Osteoblast (primary cell): ENCODE results near the gene TIMM8B. TPM values are rescaled to one million over a fixed set of nuclear protein-coding genes. Genes with fewer than 3 reads are reported as not detected.

ENCODE experiments used
- DNase-seq: peaks from one replicate; pipeline ENCODE4 v3.0.0; 2011; ENCODE audit warnings: low spot score, mixed read lengths; ENCODE audit not compliant: insufficient read length; ENCODE audit errors: missing footprints
- H2AFZ ChIP-seq: 2 replicates; pipeline ENCODE4 v1.6.0; 2011; ENCODE audit warnings: mild to moderate bottlenecking, low read length
- H3K27ac ChIP-seq: 2 replicates; pipeline ENCODE4 v1.5.1; 2011; ENCODE audit warnings: mild to moderate bottlenecking, low read depth, low read length, moderate library complexity
- H3K27me3 ChIP-seq: 2 replicates; pipeline ENCODE4 v1.6.0; 2012; ENCODE audit warnings: mild to moderate bottlenecking, control low read depth, inconsistent platforms, low read length, moderate library complexity; ENCODE audit not compliant: insufficient read depth
- H3K36me3 ChIP-seq: 2 replicates; pipeline ENCODE4 v1.5.1; 2011; ENCODE audit warnings: mild to moderate bottlenecking, low read length, control low read depth, moderate library complexity; ENCODE audit not compliant: insufficient read depth
- H3K4me1 ChIP-seq: 2 replicates; pipeline ENCODE4 v1.5.1; 2011; ENCODE audit warnings: mild to moderate bottlenecking, low read length, control low read depth, moderate library complexity; ENCODE audit not compliant: insufficient read depth
- H3K4me2 ChIP-seq: 2 replicates; pipeline ENCODE4 v1.6.0; 2011; ENCODE audit warnings: mild to moderate bottlenecking, low read length; ENCODE audit not compliant: insufficient read depth
- H3K4me3 ChIP-seq: fragments of 200-600 bp; sonication (generic); 3 replicates; pipeline ENCODE4 v1.5.1; 2012; ENCODE audit warnings: mild to moderate bottlenecking, low read length, inconsistent platforms; ENCODE audit not compliant: insufficient read depth
- H3K79me2 ChIP-seq: 2 replicates; pipeline ENCODE4 v1.6.0; 2012; ENCODE audit warnings: mild to moderate bottlenecking, low read length, control low read depth, inconsistent platforms; ENCODE audit not compliant: insufficient read depth
- H3K9me3 ChIP-seq: 2 replicates; pipeline ENCODE4 v1.5.1; 2011; ENCODE audit warnings: low read depth, low read length, control low read depth
- H4K20me1 ChIP-seq: 2 replicates; pipeline ENCODE4 v1.6.0; 2012; ENCODE audit warnings: mild to moderate bottlenecking, low read length, control low read depth; ENCODE audit not compliant: insufficient read depth
- small RNA-seq: library from RNA; depleted of rRNA; stranded (forward); fragments of <200 nt; gene quantifications from one replicate; pipeline ENCODE3, GENCODE V24; 2012
- total RNA-seq: library from RNA; depleted of rRNA; stranded (reverse); fragments of >200 nt; gene quantifications from 2 replicates; pipeline ENCODE4 v1.2.3, GENCODE V29; 2012
- TF ChIP-seq, protein P1 (sequence below): IDR thresholded peaks from 2 replicates; pipeline ENCODE4 v1.5.1; 2011; ENCODE audit warnings: mild to moderate bottlenecking, low read depth, low read length, moderate library complexity; ENCODE audit errors: extremely low read depth

Gene TIMM8B
- total RNA-seq, 1 donor = 39.8 TPM

DNA sequence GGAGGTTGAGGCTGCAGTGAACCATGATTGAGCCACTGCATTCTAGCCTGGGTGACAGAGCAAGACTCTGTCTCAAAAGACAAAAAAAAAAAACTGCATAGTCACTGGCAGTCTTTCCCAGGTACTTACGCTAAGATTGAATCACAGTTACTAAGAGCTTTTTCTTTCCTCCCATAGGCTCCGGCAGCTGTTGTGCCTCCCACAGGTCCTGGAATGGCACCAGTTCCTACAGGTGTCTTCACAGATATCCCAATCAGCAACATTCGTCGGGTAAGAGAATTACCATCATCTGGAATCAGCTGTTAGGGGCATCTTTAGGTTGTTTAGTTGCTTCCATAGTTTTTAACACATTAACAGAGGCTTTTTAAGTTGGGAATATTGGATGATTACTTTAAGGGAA is 41.6 kb downstream of the TIMM8B start:
- Histone ChIP-seq H3K4me3 (no peak overlapping the region), H4K20me1 (peaks cover 3% of the 10 kb centered on the region), H3K27ac (no peak overlapping the region), H3K79me2 (peaks cover 12% of the 10 kb centered on the region), H3K27me3 (no peaks in the 10 kb centered on the region), H3K4me1 (peaks cover 22% of the 10 kb centered on the region), H3K9me3 (no peaks in the 10 kb centered on the region), H3K36me3 (peaks cover 23% of the 10 kb centered on the region), H2AFZ (no peak overlapping the region), H3K4me2 (no peak overlapping the region)
- no peak for DNase-seq
- TF ChIP-seq, protein P1, sequence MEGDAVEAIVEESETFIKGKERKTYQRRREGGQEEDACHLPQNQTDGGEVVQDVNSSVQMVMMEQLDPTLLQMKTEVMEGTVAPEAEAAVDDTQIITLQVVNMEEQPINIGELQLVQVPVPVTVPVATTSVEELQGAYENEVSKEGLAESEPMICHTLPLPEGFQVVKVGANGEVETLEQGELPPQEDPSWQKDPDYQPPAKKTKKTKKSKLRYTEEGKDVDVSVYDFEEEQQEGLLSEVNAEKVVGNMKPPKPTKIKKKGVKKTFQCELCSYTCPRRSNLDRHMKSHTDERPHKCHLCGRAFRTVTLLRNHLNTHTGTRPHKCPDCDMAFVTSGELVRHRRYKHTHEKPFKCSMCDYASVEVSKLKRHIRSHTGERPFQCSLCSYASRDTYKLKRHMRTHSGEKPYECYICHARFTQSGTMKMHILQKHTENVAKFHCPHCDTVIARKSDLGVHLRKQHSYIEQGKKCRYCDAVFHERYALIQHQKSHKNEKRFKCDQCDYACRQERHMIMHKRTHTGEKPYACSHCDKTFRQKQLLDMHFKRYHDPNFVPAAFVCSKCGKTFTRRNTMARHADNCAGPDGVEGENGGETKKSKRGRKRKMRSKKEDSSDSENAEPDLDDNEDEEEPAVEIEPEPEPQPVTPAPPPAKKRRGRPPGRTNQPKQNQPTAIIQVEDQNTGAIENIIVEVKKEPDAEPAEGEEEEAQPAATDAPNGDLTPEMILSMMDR = no peak

DNA sequence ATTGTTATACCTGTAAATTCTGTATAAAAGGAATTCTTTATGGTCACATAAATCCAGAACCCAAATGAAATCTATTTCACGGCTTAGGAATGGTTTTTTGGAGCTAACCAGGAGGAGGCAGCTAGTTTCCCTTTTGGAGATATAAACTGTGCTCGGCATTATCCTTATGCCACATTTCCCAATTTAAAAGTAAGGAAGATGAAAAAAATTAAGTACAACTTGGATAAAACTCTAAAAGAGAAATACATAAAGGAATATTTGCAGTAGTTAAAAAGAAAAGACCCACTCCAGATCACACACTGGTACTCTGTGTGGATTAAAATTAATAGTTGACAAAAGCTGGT is 43.6 kb downstream of the TIMM8B start:
- Histone ChIP-seq H3K4me1 (peaks cover 14% of the 10 kb centered on the region), H2AFZ (no peak overlapping the region), H3K36me3 (peaks cover 35% of the 10 kb centered on the region), H3K27me3 (no peaks in the 10 kb centered on the region), H3K79me2 (peaks cover 3% of the 10 kb centered on the region), H3K4me2 (peak overlapping the region; percentile 28), H3K4me3 (no peak overlapping the region), H3K9me3 (no peaks in the 10 kb centered on the region), H4K20me1 (peaks cover 3% of the 10 kb centered on the region), H3K27ac (peak overlapping the region; percentile 52)
- TF ChIP-seq, protein P1 = no peak
- no peak for DNase-seq

DNA sequence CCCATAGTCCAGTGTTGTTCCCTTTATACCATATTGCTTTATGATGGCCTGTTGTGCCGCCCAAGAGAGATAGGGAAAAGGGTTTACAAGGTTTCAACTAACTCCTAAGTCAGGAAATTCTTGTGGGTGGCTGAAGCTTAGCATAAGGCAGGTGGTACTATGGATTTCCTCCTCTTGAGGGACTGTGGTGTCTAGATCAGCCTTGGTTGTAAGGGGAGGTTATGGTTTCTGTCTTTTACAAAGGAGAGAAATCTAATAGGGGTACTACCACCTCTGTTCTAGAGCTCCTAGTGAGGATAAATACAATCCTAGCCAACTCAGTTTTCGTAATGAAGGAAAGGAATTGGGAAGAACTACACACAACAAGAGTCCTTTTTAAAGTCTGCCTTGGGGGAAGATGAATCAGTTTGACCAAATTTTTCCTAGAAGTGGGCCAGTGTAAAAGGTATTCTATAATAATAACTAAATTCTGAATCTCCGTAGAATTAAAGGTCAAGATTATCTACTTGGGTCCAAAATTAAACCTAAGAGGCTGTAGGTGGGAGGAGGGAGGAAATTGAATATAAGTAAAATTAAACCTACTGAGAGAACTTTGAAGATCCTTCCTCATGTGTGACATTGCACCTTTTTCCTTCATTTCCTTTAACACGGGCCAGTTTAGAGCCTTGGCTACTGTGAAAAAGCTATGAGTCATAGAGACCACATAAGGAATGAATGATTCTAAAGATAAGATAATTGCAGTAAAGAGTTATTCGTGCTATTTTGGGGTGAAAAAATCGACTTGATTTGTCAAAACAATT is 44.2 kb downstream of the TIMM8B start:
- peaks cover 14% of the 10 kb centered on the region for H3K4me1 ChIP-seq
- no peaks in the 10 kb centered on the region for H3K27me3 ChIP-seq
- peak overlapping the region; percentile 52 for H3K27ac ChIP-seq
- peaks cover 41% of the 10 kb centered on the region for H3K36me3 ChIP-seq
- TF ChIP-seq, protein P1 = no peak
- H3K4me2 ChIP-seq = peak overlapping the region; percentile 28
- peaks cover 3% of the 10 kb centered on the region for H3K79me2 ChIP-seq
- peaks cover 3% of the 10 kb centered on the region for H4K20me1 ChIP-seq
- no peak overlapping the region for H3K4me3 ChIP-seq
- no peaks in the 10 kb centered on the region for H3K9me3 ChIP-seq
- DNase-seq = no peak
- H2AFZ ChIP-seq = no peak overlapping the region

DNA sequence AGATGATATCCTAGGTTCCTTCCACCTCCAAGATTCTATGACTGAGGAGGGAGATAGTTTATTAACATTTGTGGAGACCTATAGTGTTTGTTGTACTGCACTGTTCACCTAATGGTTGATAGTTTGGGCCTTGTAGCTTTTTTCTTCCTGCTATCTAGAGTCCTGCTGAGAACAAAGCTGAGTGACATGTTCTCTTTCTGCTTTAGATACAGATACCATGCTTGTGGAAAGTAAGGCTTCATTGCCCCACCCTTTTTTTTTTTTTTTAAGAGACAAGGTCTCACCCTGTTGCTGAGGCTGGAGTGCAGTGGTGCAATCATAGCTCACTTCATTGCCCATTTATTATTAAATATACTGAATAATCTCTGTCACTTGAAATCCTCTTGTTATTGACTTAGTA is 49.0 kb downstream of the TIMM8B start:
- H2AFZ ChIP-seq = no peak overlapping the region
- no peaks in the 10 kb centered on the region for H3K79me2 ChIP-seq
- H4K20me1 ChIP-seq = peaks cover 3% of the 10 kb centered on the region
- DNase-seq = no peak
- no peak overlapping the region for H3K27ac ChIP-seq
- no peak overlapping the region for H3K4me2 ChIP-seq
- H3K9me3 ChIP-seq = no peaks in the 10 kb centered on the region
- H3K36me3 ChIP-seq = peaks cover 50% of the 10 kb centered on the region
- H3K27me3 ChIP-seq = no peaks in the 10 kb centered on the region
- H3K4me1 ChIP-seq = peaks cover 7% of the 10 kb centered on the region
- TF ChIP-seq, protein P1 = no peak
- H3K4me3 ChIP-seq = no peak overlapping the region

Small RNA genes lying within 50 kb of the gene (small RNA-seq; reads per million reads assigned to genes)
- gene AP000907.3 = not detected

Other genes with a start within 250 kb of the TIMM8B start
- gene ALG9, start 215.2 kb downstream of the TIMM8B start, total RNA-seq = 35.8 and 36.8 TPM in 2 replicates
- 1.4 and 1.5 TPM in 2 replicates for gene FDXACB1, start 207.6 kb downstream of the TIMM8B start, total RNA-seq
- 8.3 and 10.9 TPM in 2 replicates for gene CFAP68, start 207.2 kb downstream of the TIMM8B start, total RNA-seq
- 54.3 and 55.4 TPM in 2 replicates for gene CRYAB, start 175.0 kb downstream of the TIMM8B start, total RNA-seq
- gene HSPB2, start 174.0 kb downstream of the TIMM8B start, total RNA-seq = 2.1 and 2.2 TPM in 2 replicates
- gene C11orf52, start 167.8 kb downstream of the TIMM8B start, total RNA-seq = 1.2 and 1.4 TPM in 2 replicates
- gene DIXDC1, start 149.4 kb downstream of the TIMM8B start, total RNA-seq = 27.4 and 28.6 TPM in 2 replicates
- 35.7 and 36.6 TPM in 2 replicates for gene DLAT, start 61.3 kb downstream of the TIMM8B start, total RNA-seq
- 2.7 and 2.9 TPM in 2 replicates for gene PIH1D2, start 12.7 kb downstream of the TIMM8B start, total RNA-seq
- gene NKAPD1, start 12.5 kb downstream of the TIMM8B start, total RNA-seq = 33.9 and 37.6 TPM in 2 replicates
- 100 and 119 TPM in 2 replicates for gene SDHD, start 117 bp upstream of the TIMM8B start, total RNA-seq
- 0.59 TPM in 1 of 2 replicates, not detected in the other for gene IL18, start 77.3 kb upstream of the TIMM8B start, total RNA-seq
- gene TEX12, start 80.6 kb upstream of the TIMM8B start, total RNA-seq = 0.59 TPM in 1 of 2 replicates, not detected in the other
- gene BCO2, start 88.8 kb upstream of the TIMM8B start, total RNA-seq = 0.72 and 2.4 TPM in 2 replicates
- 48.0 and 56.5 TPM in 2 replicates for gene PTS, start 139.7 kb upstream of the TIMM8B start, total RNA-seq
- not detected in 2 replicates for gene PLET1, start 174.1 kb upstream of the TIMM8B start, total RNA-seq